Epithelial cell of prostate (primary cell): ENCODE data around the gene TRIP13.
"Not testable (repeated sequence)": the region's sequence is repeated elsewhere in the genome, so short reads cannot be mapped to it uniquely, and the experiment has no call there.

Experiments used
- DNase-seq: peaks from one replicate; pipeline ENCODE4 v3.0.0-alpha.2; 2011; ENCODE audit warnings: low read depth, low spot score
- H3K27ac ChIP-seq: fragments of 450-650 bp; 2 replicates; pipeline ENCODE4 v1.5.1; 2017; ENCODE audit warnings: mild to moderate bottlenecking

Gene TRIP13

GRCh38 chr5:932628-933250, 40.1 kb downstream of the TRIP13 start:
- H3K27ac ChIP-seq: no peak overlapping the region
- DNase-seq: no peak

DNA sequence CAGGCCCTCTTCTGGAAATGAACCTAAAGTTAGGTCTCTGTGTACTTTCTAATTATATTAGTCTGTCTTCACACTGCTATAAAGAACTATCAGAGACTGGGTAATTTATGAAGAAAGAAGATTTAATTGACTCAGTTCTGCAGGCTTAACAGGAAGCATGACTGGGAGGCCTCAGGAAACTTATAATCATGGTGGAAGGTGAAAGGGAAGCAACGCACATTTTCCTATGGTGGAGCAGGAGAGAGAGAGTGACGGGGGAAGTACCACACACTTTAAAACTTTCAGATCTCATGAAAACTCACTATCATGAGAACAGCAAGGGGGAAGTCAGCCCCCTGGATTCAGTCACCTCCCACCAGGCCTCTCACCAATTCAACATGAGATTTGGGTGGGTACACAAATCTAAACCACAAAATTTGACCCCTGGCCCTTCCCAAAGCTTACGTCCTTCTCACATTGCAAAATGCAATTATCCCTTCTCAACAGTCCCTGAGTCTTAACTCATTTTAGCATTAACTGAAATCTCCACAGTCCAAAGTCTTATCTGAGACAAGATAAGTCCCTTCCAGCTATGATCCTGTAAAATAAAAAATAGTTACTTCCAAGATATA, 40.7 kb downstream of the TRIP13 start:
- no peak overlapping the region for H3K27ac ChIP-seq
- no peak for DNase-seq

GRCh38 chr5:933951-934350, 41.3 kb downstream of the TRIP13 start:
- not testable (repeated sequence) for DNase-seq, H3K27ac ChIP-seq

- not testable (repeated sequence) for H3K27ac ChIP-seq, DNase-seq
Measured at GRCh38 chr5:934381-934967, 41.8 kb downstream of the TRIP13 start.

DNA sequence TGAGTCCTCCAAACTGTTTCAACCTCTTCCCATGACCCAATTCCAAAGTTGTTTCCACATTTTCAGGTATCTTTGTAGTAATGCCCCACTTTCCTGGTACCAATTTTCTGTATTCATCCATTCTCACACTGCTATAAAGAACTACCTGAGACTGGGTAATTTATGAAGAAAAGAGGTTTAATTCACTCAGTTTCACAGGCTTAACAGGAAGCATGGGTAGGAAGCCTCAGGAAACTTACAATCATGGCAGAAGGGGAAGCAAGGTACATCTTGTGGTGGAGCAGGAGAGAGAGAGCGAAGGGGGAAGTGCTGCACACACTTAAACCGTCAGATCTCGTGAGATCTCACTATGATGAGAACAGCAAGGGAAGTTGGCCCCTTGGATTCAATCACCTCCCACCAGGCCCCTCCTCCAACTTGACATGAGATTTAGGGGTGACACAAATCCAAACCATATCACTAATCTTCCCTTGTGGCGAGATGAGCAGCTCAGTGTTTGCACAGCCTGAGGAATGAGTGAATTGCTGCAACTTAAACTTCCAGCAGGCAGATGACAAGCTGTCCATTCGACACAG, 42.9 kb downstream of the TRIP13 start:
- DNase-seq: no peak

GRCh38 chr5:936149-937144, 43.8 kb downstream of the TRIP13 start:
- DNase-seq: no peak
- H3K27ac ChIP-seq: no peak overlapping the region

More for the DNA sequence above, 42.9 kb downstream of the TRIP13 start:
- no peak overlapping the region for H3K27ac ChIP-seq

DNA sequence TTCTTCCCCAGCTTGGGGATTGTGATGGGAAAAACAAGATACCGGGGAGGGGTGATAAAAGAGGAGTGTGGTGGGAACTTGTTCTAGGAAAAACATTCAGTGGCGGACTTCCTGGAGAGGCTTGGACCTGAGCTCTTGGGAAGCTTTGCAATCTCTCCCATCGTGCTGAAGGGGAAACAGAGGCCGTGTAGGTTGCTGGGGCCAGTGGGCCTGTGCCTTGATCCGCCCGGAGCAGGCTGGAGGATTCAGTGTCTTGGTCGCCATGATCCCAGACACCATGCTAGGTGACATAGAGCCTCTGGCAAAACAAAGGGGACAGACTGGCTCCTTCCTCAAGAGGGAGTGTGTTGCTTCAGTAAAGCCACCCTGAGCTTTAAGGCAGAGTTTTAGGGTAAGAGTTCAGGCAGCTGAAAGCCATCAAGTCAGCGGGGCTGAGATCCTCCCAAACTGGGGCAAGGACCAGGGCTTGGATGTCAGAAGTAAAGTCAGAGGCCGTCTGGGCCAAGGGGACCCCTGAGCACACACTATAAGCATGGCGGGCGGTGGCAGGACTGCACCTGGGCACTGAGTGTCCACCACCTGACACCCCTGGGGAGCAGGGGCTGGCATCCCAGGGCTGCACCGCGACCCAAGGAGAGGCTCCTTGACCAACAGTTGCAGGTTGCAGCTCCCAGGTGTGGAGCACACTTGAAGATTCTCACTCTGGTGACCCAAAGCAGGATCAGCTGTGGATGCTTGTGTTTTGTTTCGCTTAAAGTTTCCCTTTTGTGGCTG, 44.7 kb downstream of the TRIP13 start:
- H3K27ac ChIP-seq: no peak overlapping the region
- no peak for DNase-seq

DNA sequence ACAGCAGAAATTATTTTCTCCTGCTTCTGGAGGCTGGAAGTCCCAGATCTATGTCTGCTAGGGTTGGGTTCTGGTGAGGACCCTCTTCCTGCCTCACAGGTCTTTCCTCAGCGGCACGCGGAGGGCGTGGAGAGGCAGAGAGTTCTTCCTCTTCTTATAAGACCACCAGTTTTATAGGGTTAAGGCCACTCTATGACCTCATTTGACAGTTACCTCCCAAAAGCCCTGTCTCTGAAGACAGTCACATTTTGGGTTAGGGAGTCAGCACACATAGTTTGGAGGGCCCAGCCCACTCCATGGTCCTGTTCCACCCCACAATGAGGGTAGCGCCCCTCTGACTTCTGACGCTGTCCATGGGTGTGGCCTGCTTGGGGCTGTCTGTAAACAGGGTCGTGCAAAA, 46.7 kb downstream of the TRIP13 start:
- H3K27ac ChIP-seq: no peak overlapping the region
- DNase-seq: no peak

GRCh38 chr5:940741-941140, 48.1 kb downstream of the TRIP13 start:
- not testable (repeated sequence) for DNase-seq, H3K27ac ChIP-seq

- no peak overlapping the region for H3K27ac ChIP-seq
- DNase-seq: no peak
Measured at GRCh38 chr5:943201-943917, 50.7 kb downstream of the TRIP13 start.

- H3K27ac ChIP-seq: no peak overlapping the region
- DNase-seq: no peak
Measured at GRCh38 chr5:943918-944620, 51.4 kb downstream of the TRIP13 start.

DNA sequence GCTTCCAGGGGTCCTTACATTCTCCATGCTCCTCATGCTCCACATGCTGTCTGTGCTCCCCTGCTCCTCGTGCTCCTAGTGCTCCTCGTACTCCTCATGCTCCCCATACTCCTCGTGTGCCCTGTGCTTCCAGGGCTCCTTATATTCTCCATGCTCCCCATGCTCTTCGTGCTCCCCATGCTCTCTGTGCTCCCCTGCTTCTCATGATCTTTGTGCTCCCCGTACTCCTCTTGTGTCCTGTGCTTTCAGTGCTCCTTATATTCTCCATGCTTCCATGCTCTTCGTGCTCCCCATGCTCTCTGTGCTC, 51.9 kb downstream of the TRIP13 start:
- DNase-seq: no peak
- no peak overlapping the region for H3K27ac ChIP-seq

- no peak for DNase-seq
- no peak overlapping the region for H3K27ac ChIP-seq
Measured at GRCh38 chr5:944992-945685, 52.5 kb downstream of the TRIP13 start.

DNA sequence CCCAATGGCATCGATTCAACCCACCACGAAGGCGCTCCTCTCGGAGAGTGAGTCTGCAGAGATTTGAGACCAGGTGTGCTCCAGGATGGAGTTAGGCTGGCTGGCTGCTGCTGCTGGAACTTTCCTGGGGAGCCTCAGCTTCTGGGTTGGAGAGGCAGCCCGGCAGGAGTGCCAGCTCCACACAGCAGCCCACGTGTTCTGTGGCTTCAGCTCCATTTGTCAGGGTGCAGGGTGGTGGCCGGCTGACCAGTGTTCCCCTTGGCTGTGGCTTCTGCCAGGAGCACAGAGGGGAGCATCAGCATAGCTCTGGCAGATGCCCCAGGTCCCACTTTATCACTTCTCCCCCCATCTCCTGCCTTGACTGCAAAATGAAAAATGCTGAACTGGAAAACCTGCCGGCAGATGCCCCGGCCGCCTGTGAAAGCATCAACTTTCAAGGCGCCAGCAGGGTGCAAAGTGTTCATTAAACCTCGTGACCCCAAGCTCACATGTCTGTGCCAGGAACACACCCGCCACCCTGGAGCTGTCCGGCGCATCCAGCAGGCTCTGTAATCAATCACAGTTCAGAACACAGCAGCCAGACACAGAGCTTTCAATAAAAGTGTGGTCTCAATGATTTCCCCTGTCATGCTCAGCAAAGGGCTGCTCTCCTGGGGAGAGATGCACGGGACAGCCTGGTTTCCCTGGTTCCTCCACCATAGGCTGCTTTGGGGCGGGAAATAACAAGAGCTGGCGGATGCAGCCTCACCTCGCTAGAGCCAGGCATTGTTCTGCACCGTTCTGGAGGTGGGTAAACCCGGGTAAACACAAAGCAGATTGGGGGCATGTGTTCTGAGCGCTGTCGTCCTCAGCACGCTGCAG, 53.2 kb downstream of the TRIP13 start:
- DNase-seq: no peak
- H3K27ac ChIP-seq: no peak overlapping the region

DNA sequence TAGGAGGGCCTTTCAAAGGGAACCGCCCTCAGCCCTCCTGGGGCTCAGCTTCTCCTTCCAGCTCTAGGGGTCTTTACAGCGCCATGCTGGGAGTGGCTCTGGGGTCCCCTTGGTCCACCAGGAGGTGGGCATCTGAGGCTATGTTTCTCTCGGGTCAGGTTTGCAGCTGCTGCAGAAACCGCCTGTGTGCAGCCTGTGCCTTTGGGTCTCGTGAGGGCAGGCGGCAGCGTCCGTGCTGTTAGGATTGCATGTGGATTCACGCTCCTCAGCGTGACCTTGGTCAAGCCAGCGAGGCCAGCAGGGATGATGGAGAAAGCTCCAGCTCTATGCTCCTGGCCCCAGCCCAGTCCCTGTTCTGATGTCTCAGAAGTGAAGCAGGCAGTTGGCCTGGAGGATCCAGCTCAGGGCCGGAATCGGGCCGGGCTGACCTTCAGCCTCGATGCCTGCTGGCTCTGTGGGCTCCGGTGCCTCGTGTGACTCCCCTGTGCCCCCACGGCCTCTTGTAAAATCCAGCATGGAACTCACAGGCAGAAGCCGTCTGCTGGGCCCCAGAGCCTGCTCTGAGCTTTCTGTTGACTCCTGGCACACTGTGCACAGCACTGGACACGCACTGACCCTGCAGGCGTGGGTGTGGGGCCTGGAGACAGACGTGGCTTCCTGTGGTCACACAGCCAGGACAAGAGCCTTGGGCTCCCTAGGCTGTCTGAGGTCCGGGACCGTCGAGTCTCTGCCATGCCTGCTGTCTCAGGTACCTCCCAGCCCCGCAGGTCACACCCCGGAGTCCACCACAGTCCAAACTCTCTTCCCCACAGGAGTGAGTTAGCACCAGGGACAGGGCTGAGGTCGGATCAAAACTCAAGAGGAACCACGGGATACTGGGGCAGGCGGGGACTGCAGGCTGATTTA, 54.3 kb downstream of the TRIP13 start:
- no peak for DNase-seq
- H3K27ac ChIP-seq: no peak overlapping the region
